Activated CD4-positive, alpha-beta T cell treated with anti-CD3 and anti-CD28 coated beads for 48 hours (primary cell): ENCODE results near the gene MSTN.

Source experiments
- DNase-seq: peaks from one replicate; pipeline ENCODE4 v3.0.0-alpha.2; 2020

The MSTN gene

GRCh38 chr2:190062601-190063000 is at the start of gene MSTN:
MSTN (minus strand) TSS chr2:190062729; CDS start chr2:190062596, 133 bp downstream.
- no peak for DNase-seq

DNA sequence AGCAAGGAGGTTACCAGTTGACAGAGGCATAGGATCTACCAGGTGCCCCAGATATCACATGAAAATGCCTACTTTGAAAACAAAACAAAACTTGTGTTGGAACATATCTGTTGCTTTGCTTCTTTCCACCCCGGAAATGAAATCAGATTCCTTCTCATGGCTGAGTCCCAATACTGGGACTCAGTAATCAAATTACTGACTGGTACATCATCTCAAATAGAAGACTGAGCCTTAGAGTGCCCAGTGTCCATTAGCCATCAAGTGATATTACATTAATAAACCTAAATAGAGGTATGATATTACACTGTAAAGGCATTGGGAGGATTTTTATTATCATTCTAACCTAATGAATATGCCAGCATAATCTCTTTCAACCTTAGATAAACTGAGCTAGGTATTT is 48.6 kb upstream of the MSTN start:
- no peak for DNase-seq

- DNase-seq = no peak
These were observed 48.2 kb upstream of the MSTN start for GRCh38 chr2:190110699-190111098.

GRCh38 chr2:190110131-190110530 is 47.6 kb upstream of the MSTN start:
- no peak for DNase-seq

DNA sequence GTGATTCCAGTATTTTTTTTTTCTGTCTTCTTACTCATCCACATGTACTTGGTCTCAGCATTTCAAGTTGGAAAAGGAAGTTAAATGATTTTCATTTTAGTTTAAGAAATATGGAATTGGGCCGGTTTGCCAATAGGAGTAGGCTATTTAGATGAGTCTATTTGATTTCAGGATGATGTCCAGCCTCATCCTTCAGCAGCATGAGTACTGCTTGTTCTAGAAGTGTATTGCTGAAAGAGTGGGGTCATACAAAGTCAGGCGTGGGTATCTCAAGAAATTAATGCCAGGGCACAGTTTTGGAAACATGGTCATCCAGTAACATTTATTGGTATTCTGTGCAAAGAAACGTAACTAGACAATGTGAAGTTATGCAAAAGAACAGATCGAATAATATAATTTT is 44.9 kb upstream of the MSTN start:
- no peak for DNase-seq

GRCh38 chr2:190106783-190107182 is 44.3 kb upstream of the MSTN start:
- DNase-seq = no peak

- DNase-seq = no peak
These were observed 43.0 kb upstream of the MSTN start for GRCh38 chr2:190105554-190105953.

GRCh38 chr2:190103144-190103543 is 40.6 kb upstream of the MSTN start:
- DNase-seq = no peak

- DNase-seq = no peak
These were observed 37.6 kb upstream of the MSTN start for GRCh38 chr2:190099890-190100697.

DNA sequence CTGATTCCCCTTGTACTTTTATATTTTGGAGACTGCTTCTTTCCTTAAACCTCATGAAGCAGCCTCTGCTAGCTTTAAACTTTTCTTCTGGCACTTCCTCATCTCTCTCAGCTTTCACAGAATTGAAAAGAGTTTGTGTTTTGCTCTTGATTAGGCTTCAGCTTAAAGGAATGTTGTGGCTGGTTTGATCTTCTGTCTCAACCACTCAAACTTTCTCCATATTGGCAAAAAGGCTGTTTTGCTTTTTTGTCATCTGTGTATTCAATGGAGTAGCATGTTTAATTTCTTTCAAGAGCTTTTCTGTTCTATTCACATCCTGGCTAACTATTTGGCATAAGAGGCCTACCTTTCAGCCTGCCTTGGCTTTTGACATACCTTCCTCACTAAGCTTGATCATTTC is 36.3 kb upstream of the MSTN start:
- no peak for DNase-seq

GRCh38 chr2:190097115-190097514 is 34.6 kb upstream of the MSTN start:
- no peak for DNase-seq

DNA sequence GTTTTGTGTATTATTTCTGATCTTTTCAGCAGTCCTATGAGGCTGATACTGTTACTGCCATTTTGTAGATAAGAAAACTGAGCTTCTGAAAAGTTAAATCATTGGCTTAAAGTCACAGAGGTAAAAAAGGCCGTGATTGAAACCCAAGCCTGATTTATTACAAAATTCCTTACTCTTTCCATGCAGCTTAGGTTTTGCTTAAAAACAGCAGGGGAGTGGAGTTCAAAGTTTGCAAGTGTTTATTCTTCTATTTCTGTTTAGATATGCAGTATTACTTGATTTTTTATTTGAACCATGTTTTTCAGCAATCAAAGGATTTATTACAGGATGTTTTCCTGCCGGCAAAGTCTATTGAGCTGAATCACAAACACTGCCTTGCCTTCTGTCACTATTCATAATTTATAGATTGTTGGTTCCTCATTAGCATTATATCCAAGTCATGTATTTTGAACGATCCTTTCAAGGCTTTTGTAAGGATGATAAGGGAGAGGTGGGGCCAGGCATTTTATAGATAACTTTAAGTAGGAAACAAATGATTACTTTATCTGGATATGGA is 31.9 kb upstream of the MSTN start:
- DNase-seq = no peak

DNA sequence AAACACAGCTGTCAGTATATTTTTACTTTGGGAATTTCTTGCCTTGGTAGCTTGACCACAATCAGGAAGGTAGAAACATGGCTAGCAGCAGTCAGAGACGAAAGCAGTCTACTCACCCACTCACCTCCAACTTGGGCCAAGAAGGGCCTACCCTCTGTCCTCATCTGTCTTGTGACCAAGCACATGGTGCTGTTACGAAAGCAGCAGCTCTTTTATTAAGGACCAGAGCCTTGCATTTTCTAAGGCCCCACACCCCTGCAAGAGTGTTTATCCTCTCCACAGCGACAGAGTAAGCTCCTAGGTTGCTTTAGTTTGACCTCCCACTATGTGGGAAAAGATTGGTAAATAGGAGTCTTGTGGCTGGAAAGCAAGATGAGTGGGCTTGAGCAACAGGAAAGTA is 31.3 kb upstream of the MSTN start:
- DNase-seq = no peak

DNA sequence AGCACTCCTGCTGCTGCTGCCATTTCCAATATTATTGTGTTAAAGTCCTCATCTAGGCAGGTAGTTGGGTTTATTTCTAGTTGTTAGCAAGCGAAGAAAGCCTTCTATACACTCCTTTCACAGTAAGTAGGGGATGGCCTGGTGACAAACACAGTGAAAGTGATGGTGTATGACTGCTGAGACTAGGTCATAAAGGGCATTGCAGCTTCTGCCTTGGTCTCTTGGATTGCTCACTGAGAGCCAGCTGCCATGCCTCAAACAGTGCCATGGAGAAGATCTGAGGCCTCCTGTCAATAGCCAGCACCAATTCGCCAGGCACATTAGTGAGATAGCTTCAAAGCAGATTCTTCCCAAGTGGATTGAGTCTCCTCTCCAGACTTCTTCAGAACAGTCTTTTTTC is 27.6 kb upstream of the MSTN start:
- no peak for DNase-seq

DNA sequence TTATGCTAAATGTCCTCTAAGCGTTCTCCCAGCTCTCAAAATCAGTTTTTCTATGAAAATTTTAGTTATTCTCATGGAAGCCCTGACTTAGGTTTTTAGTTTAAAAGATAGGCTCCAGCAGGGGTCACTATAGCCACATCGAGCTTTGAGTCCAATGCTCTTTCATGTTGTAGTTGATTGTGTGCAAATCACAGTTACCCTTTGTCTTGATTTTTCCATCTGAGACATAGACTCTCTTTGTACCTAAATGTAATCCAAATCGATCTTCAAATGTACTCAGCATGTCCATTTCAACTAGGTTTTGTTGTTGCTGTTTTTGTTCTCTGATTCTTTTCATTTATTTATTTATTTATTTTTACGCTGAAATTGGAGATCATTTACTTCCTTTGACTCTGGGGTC is 26.4 kb upstream of the MSTN start:
- DNase-seq = peak; percentile 59

GRCh38 chr2:190084704-190085103 is 22.2 kb upstream of the MSTN start:
- DNase-seq = no peak

DNA sequence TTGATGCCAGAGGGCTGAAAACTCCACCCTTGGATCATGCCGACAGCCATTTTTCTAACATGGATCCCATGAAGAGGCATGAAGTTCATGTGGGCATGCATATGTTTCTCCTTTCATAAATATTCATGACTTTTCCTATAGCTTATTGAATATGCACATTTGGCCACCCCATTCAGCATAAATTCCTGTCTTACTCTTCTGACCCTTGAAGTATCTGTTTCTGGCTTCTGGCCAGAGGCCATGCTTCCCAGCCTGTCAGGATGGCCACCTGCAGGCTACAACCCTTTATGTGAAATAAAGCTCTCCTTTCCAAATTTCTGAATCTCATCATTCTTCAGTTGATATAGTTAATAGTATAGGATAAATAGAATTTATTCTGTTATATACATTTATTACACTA is 19.6 kb upstream of the MSTN start:
- DNase-seq = no peak

DNA sequence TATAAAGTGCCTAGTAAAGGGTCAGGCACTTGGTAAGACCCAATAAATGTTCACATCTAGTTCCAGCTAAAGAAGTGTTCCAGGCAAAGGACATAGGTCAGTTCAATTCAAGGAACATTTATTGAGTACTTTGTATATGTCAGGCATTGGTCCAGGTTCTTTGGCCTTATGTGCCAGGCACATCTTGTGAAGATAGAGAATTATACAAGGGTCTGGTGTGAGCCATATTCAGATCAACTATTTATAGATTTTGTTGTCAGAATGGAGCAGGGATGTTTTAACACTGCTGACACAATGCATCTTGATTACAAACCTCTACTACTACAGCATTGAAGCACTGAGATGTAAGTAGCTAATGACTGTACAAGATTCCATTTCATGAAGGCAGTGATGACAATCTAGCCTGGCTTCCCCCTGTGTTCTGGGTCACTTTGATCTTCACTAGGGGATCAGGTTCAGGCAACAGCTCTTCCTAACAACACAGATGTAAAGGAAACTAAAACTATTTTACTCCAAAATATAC is 18.1 kb upstream of the MSTN start:
- DNase-seq = no peak

DNA sequence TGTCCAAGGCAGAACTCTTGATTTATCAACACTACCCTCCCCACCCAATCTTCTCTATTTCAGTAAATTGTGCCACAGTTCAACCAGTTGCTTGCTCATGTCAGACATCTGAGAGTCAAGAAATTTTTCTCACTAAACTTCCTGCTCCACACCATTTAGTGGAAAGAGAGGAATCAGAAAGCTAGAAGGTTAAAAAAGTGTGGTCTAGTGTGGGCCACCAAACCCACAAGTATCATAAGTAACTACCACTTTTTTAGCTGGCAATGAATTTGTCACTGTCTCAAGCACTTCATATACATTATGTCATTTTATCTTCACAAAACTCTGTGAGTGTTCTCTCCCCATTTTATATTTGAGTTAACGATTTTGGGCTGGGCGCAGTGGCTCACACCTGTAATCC is 16.6 kb upstream of the MSTN start:
- DNase-seq = no peak

DNA sequence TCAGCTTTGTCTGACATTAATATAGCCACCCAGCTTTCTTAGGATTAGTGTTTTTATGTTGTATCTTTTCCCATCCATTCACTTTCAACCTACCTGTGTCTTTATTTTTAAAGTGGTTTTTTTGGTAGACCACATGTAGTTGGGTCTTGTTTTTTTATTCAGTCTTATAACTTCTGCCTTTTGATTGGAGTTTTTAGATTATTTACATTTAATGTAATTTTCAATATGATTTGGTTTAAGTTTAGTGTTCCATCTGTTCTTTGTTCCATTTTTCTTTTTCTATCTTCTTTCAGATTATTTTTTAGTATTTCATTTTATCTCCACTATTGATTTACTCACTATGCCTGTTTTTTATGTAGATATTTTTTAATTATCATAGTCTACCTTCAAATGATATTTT is 13.1 kb upstream of the MSTN start:
- no peak for DNase-seq

DNA sequence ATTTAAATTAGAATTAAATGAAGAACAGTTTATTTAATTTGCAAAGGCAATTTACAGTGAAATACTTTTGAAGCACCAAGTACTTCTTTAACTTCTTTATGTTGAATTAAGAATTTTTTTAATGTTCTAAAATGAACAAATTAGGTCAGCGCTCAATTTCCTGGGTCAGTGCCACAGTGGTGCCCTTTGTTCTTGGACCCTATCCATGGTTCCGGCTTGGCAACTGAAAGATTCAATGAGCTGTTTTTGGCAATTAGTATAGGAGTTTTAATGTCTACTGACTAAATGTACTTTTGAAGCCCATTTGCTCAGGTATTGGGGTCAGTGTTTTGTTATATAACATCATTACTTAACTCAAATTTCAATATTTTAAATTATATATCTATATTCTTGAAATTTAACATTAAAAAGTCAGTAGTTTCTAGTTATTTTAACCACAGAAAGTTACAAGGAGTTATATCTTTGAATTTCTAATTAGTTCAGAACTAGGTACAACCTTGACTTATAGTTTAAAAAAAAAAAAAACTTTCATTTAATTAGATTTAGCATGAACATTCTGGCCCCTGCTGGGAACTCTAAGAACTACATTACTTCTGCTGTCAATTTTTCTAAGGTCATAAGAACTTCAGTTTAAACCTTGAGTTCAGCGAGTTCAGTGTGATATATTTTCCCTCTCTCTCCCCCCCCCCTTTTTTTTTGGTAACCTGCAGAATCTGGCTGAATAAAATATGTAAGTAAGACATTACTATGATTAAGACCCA is 7.6 kb upstream of the MSTN start:
- DNase-seq = peak; percentile 36

DNA sequence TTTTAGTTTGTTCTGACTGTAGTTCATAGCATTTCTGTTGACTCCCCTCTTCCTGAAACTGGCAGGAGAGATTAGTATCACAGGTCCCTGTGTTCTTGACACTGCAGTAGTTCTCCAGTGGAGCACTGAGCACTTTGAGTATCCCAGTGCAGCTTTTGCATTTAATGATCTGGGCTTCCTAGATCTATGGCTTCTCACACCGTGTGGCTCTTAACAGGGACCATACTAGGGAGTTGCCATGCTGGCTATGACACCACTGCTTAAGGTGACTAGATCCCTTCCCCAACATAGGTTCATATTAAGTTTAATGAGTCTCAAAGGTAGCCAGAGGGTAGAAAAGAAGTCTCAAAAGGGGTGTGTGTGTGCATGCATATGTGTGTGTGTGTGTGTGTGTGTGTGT is 6.2 kb upstream of the MSTN start:
- no peak for DNase-seq

DNA sequence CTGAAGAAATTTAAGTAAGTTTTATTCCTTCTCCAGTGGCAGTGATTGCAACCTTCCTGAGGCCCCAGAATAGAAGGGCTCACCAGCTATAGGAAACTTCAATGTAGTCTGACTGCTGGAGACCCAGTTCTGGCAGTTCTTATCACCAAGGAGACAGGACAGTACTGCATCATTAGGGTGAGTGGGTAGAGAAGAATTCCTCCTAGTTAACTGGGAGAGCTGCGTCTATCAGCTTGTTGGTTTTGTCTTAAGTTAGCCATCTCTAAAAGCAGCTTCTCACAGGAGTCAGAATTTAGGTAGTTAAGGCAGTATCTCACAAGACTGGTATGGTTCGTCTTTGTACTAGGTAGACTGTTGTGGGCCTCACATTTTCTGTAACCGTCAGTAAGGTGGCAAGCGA is 3.3 kb upstream of the MSTN start:
- DNase-seq = no peak

DNA sequence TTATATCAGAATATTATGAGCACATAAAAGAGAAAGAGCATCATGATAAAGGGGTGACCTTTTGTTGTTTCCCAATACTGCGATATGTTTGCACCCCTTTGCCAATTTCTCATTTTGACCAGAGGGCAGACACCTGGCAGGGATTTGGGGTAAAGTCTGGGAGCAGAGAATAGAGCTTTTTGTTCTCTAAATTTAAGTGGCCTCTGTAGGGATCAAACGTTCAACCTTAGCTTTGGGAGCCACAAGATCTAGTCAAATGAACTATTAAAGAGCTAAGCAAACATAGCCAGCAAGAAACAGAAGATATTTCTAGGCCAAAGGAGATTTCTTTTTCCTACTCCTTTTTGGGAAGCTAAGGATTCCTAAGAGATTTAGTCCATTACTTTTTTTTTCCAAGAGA is 1.1 kb upstream of the MSTN start:
- no peak for DNase-seq
